Activated CD4-positive, alpha-beta T cell treated with anti-CD3 and anti-CD28 coated beads, Interleukin-2, amount 50 U/mL, for 1 hour (primary cell): ENCODE results near the gene DYNLL2.
"Not testable (repeated sequence)": the region's sequence is repeated elsewhere in the genome, so short reads cannot be mapped to it uniquely, and the experiment has no call there.

ENCODE experiments used
- DNase-seq: peaks from one replicate; pipeline ENCODE4 v3.0.0-alpha.2; 2020

The DYNLL2 gene

DNA sequence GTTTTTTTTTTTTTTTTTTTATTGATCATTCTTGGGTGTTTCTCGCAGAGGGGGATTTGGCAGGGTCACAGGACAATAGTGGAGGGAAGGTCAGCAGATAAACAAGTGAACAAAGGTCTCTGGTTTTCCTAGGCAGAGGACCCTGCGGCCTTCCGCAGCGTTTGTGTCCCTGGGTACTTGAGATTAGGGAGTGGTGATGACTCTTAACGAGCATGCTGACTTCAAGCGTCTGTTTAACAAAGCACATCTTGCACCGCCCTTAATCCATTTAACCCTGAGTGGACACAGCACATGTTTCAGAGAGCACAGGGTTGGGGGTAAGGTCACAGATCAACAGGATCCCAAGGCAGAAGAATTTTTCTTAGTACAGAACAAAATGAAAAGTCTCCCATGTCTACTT lies 10.0 kb upstream of the DYNLL2 start:
- not testable (repeated sequence) for DNase-seq

DNA sequence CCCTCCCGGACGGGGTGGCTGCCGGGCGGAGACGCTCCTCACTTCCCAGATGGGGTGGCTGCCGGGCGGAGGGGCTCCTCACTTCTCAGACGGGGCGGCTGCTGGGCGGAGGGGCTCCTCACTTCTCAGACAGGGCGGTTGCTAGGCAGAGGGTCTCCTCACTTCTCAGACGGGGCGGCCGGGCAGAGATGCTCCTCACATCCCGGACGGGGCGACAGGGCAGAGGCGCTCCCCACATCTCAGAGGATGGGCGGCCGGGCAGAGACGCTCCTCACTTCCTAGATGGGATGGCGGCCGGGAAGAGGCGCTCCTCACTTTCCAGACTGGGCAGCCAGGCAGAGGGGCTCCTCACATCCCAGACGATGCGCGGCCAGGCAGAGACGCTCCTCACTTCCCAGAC lies 8.8 kb upstream of the DYNLL2 start:
- not testable (repeated sequence) for DNase-seq

DNA sequence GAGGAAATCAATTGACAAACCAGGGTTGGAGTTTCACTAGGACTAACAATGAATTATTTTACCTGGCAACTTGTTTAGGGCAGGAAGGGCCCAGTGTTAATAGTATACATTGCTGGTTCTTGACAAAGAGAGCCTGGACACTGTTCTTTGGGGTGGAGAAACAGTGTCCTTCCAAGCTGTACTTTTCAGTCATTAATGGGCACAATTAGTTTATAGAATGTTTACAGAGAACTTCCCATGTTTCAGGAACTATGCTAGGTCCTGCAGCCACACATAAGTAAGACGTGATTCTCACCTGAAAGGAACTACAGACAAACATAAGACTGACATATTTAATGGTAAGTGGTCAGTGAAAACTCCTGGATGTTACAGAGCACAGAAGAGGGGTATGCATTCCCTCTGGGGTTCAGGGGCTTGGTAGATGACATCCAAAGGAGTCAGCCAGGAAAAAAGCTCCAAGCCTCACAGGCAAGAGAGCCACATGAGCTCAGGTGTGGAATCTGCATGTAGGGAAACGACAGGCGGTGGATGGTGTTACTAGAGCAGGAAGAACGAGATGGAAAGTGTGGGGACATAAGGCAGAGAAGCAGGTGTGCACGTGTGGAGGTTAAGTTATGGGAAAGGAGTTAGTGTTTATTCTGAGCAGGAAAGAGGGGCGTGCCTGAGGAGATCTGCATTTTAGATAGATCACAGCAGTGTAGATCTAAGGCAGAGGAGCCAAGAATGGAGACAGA lies 3.8 kb upstream of the DYNLL2 start:
- DNase-seq: no peak

DNA sequence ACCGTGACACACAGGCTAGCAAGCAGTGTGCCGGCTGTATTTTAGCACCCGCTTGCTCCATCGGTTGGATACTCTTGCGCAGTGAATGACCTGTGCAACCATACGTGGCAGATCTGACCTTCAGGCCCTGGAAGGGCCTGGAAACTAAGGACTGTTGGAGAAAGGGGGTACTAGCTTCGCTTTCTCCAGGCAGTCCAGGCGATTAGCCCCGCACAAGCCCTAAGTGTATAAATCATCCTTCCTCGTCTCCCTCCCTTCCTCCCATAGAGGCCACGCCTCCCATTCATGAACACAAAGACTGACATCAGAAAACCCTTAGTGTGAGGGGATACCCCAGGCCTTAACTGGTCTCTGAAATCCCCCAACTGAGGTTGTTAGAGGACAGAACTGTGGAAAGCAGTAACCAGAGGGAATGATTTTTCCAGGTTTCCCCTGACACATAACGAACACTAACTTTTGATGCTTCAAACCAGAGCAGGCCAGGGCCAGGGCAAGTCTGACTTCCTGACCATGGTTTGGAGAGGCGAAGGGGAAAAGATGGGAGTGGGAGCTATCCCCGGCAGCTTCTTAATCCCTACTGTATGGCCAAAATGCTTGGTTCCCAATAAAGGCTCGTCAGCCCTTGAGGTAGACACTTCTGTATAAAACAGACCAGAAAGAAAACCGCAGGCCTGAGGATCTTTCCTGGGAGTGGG lies 1.4 kb upstream of the DYNLL2 start:
- DNase-seq: no peak

DNA sequence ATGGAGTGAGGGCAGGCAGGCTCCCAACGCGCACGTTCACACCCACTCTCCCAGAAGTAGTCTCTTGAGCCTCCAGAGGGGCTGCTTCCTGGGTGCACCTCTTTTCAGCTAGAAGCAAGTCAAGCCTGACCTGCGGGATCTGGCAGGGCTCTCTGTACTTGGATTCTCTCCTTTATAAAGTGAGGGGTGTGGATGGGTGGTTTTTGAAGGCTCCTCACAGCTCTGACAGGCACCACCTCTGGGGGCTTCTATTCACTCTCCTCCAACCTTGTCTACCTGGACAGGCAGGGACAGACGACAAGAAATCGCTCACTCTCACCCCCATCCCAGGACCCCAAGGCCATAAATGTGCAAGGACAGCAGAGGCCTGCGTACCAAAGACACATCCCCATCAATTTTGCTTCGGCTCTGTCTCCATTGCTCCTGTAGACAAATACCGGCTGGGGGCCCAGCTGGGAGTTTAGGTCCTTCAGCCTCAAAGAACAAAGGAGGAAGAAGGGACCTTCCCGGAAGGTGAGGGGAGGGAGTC lies 814 bp upstream of the DYNLL2 start:
- DNase-seq: no peak

DNA sequence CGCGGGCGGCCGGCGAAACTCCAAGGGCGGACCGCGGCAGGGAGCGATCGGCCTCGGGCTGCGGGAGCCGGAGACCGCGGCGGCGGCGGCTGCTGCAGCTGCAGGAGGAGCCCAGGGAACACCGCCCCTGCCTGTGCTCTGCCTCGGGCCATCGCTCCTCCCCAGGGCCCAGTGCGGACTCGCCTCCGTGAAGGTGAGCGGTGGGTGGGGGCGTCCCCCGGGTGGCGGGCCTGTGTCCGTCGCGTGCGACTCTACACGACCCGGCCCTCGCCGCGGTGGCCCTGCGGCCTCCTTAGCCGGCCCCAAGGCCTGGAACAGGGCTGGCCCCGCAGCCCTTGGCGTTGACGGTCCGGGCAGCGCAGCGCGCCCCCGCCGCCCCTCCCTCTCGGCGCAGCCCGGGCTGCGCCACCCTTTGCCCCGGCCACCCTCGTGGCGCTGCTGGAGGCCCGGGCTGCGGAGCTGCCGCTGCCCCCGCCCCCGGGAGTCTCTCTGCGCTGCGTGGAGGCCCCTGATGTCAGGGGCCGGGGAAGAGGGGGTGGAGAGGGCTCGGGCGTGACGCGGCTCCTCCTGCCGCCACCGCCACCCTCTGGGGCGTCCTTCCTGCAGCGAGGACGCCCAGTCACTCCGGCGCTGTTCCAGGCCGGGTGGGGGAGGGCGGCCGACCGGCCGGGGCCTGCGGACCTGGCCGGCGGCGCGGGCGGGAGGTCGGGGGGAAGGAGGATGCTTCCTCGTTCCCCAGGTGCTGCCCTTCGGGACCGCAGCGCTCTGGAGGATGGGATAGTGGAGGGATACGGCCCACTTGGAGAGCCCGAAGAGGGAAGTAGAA lies 485 bp downstream of the DYNLL2 start:
- DNase-seq: peak; percentile 63

DNA sequence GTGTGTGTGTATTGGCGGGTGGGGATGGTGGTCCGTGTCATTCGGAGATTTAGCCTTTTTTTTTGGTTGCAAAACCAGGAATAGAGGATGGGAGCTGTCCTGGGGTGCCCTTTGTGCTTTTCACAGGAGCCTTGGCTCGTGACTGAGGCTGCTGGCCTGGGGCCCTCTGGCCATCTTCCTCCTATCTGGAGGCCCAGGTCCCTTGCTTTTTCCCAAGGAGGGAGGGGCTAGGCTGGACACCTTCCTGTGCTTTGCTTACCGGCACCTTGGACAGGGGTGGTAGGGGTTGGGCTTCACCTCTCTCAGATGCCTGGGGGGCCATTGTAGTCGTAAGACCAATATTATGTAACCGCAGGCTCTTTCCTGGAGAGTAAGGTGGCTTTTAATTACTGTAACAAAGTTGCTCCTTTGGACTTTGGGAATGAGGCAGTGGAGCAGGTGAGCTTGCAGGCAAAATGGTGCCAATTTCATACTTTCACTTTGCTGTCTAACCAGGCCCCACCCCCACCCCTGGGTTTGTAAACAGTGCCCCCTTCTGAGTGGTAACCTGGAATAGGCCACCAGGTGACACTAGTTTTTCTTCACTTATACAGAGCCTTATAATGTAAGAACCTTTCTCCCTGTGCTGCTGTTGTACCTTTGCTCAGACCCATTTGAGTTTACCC lies 1.2 kb downstream of the DYNLL2 start:
- DNase-seq: peak; percentile 50

DNA sequence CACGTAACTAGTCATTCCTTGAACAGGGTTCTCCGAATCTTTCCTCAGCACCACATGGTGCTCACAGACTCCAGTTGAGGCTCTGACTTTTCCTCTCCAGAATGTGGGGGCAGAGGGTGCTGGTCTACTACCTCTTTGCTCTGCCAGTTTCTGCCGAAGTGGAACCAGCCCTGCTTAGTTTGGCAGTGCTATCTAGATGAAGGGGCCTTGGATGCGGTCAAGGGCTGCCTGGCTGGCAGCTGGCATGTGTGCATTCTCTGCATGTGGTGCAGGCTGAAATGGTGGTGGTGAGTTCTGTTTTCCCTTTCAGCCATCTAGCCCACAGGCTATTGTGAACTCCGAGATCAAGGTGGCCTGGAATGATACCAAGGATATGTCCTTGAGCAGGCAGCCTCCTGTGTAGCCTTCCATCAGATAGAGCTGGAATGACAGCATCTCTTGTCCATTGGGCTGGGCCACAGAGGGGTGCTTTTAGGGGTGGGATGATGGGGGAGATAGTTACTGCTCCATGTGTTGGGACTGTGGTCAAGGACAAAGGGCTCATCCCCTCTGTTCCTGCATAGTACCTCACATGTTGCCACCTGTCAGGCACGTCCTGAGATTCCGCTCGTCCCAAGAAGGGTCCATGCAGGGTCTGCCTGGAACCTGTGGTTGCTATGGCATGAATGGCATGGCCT lies 2.0 kb downstream of the DYNLL2 start:
- no peak for DNase-seq

GRCh38 chr17:58086953-58087352 lies 3.7 kb downstream of the DYNLL2 start:
- DNase-seq: no peak

- DNase-seq: no peak
These were observed 5.4 kb downstream of the DYNLL2 start for GRCh38 chr17:58088624-58089023.

DNA sequence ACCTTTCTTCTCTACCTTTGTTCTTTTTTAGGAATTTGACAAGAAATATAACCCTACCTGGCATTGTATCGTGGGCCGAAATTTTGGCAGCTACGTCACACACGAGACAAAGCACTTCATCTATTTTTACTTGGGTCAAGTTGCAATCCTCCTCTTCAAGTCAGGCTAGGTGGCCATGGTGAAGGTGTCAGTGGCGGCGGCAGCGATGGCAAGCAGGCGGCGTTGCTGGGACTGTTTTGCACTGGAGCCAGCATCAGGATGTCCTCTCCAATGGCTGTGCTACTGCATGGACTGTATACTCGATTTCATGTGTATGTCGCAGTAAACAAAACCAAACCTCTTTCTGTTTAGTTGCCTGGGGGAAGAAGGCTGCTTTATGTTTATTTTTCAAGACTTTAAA lies 5.9 kb downstream of the DYNLL2 start:
- no peak for DNase-seq

GRCh38 chr17:58091024-58091567 lies 7.9 kb downstream of the DYNLL2 start:
- DNase-seq: no peak

- DNase-seq: no peak
These were observed 9.0 kb downstream of the DYNLL2 start for GRCh38 chr17:58092101-58092796.

- no peak for DNase-seq
These were observed 9.7 kb downstream of the DYNLL2 start for GRCh38 chr17:58092797-58093385.

DNA sequence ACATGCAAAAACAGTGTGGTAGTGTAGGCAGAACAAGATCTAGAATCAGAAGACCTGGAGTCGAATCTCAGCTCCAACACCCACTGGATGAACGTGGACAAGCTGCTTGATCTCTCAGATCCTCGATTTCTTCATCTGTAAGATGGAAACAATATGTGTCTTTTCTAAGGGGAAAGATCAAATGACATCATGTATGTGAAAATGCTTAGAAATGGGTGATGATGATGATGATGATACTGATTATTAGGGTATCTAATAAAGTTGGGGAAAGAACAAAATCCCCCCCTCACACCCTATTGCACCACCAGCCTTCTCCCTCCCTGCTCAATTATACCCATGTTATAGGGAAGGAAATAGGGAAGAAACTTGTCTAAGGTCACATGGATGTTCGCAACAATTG lies 10.9 kb downstream of the DYNLL2 start:
- DNase-seq: no peak

DNA sequence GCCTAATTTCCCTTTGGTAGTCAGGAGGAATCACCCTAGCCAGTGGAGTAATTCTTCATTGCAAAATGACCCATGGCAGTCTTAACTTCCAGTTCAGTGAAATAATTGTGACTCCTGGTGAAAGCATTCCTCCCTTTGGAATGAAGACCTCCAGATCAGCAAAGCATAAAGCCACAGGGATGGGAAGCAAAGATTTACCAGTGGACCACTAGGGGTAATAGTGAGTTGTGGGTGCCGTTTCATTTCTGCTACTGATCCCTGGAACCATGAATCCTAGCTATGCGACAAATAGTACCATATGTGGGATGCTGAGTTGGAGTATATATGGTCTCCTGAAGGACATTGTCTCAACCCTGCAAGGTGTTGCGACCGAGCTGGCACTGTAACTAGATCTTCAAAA lies 13.7 kb downstream of the DYNLL2 start:
- no peak for DNase-seq

- DNase-seq: no peak
These were observed 14.3 kb downstream of the DYNLL2 start for GRCh38 chr17:58097384-58098088.

DNA sequence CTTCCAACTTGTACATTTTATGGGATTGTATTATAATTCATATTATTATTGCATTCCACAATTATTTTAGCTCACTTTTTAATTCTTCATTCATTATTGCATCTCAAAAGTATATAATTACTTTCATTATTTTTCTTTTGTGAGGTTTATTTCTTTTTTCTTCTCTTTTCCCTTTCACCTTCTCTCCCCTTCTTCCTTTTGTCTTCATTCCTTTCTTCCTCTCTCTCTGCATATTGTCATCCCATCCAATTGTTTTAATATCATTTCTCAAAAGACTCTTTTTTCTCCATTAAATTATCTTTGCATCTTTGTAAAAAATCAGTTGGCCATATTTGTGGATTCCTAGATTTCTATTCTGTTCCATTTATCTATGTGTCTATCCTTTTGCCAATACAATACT lies 17.3 kb downstream of the DYNLL2 start:
- DNase-seq: no peak

DNA sequence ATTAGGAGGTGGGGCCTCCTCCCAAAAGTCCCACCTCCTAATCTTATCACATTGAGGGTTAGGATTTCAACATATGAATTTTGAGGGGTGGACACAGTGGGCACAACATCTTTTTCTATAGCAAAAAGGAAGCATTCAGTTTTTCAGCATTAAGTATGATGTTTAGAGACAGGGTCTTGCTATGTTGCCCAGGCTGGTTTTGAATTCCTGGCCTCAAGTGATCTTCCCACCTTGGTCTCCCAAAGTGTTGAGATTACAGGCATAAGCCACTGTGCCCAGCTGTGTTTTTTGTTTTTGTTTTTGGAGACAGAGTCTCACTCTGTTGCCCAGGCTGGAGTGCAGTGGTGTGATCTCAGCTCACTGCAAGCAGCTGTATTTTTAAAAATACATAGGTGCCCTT lies 18.7 kb downstream of the DYNLL2 start:
- DNase-seq: not testable (repeated sequence)

- DNase-seq: no peak
These were observed 21.9 kb downstream of the DYNLL2 start for GRCh38 chr17:58105093-58105492.
